GM12891 (cell line): ENCODE results near the gene CRTAP.
A peak's percentile ranks its signal among the peaks of the same experiment; 100 is the strongest.

Experiments used
- DNase-seq: peaks from one replicate; pipeline ENCODE4 v3.0.0; 2011; ENCODE audit warnings: low spot score; ENCODE audit not compliant: insufficient read length
- FAIRE-seq: peaks from 2 replicates; lab custom pipeline; 2011; peaks lifted over from hg19 to GRCh38; lab: Jason Lieb, UNC
- PAX5 ChIP-seq: IDR thresholded peaks from 2 replicates; pipeline ENCODE4 v1.6.1; 2011; ENCODE audit warnings: low read length, moderate library complexity, mild to moderate bottlenecking; ENCODE audit not compliant: insufficient read depth, severe bottlenecking
- POLR2A ChIP-seq: IDR thresholded peaks from 2 replicates; pipeline ENCODE4 v1.6.1; 2011; ENCODE audit warnings: low read depth, low read length, control low read depth
- POLR2AphosphoS5 ChIP-seq: IDR thresholded peaks from 2 replicates; pipeline ENCODE4 v1.6.1; 2011; ENCODE audit warnings: low read depth, low read length, control low read depth
- POU2F2 ChIP-seq: IDR thresholded peaks from 2 replicates; pipeline ENCODE4 v1.6.1; 2011; ENCODE audit warnings: low read depth, mild to moderate bottlenecking, control low read depth, low read length, moderate library complexity
- SPI1 ChIP-seq: IDR thresholded peaks from 2 replicates; pipeline ENCODE4 v1.6.1; 2011; ENCODE audit warnings: low read depth, low read length, control low read depth
- TAF1 ChIP-seq: IDR thresholded peaks from 2 replicates; pipeline ENCODE4 v1.6.1; 2011; ENCODE audit warnings: low read depth, low read length, control low read depth

The CRTAP gene

GRCh38 chr3:33115024-33115768, 1.4 kb downstream of the CRTAP start:
- DNase-seq (no peak), FAIRE-seq (no peak)
- TF ChIP-seq POU2F2 = no peak
- no peak for TF ChIP-seq SPI1
- no peak for TF ChIP-seq PAX5
- no peak for TF ChIP-seq POLR2A
- TF ChIP-seq POLR2AphosphoS5 = no peak
- no peak for TF ChIP-seq TAF1

DNA sequence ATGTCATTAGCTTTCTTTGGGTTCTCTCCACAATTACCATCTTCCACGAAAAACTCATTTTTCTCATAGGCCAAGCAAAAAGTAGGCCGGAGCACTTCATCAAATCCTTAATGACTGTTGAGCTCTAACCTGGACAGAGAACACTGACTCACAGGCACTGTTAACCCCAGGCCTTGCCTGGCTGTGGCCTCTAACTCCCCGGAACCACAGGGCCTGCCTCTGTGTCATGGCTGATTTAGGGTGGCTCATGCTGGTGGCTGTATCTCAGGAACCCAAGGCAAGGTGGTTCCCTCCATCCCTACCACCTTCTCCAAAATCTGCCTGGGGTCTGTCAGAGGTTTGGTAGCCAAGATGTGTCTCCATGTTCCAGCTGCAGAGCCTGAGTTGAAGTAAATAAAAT, 3.6 kb downstream of the CRTAP start:
- no peak for TF ChIP-seq POU2F2
- no peak for TF ChIP-seq POLR2A
- TF ChIP-seq PAX5 = no peak
- TF ChIP-seq TAF1 = no peak
- no peak for DNase-seq
- no peak for FAIRE-seq

DNA sequence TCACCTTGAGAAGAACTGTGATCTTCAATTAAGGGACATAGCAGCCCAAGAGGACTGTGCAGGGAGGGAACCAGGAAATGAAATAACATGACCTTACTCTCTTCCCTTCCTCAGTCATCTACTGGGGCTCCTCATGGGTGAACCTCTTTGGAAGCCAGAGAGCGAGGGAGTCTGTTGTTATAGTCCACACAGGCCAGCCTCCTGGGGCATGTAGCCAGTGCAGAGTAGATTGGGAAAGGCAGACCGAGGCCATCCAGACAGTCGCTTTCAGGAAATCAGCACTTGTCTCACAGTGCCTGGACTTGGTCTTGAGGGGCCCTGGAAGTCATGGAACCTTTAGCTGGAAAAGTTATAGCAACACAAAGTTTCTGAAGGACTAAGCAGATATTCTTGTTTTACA, 6.1 kb downstream of the CRTAP start:
- no peak for TF ChIP-seq POLR2A
- no peak for TF ChIP-seq POLR2AphosphoS5
- TF ChIP-seq PAX5 = no peak
- no peak for TF ChIP-seq SPI1
- no peak for TF ChIP-seq TAF1
- TF ChIP-seq POU2F2 = no peak
- DNase-seq (no peak), FAIRE-seq (no peak)

DNA sequence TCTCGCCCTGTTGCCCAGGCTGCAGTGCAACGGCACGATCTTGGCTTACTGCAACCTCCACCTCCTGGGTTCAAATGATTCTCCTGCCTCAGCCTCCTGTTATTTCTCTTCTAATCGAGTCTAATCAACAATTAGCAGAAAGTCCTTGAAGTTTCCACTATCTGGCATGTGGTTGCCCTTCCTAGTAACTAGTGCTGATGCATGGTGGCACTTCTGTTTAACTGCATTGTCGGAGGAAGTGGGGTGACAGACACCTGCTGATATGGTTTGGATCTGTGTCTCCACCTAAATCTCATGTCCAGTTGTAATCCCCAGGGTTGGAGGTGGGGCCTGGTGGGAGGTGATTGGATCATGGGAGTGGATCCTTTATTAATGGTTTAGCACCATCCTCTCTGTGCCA, 9.2 kb downstream of the CRTAP start:
- DNase-seq = no peak
- no peak for TF ChIP-seq TAF1
- TF ChIP-seq POLR2AphosphoS5 = no peak
- TF ChIP-seq PAX5 = no peak
- TF ChIP-seq SPI1 = no peak
- no peak for TF ChIP-seq POU2F2
- no peak for TF ChIP-seq POLR2A
- FAIRE-seq = no peak

- FAIRE-seq = no peak
Measured at GRCh38 chr3:33124638-33125037, 10.8 kb downstream of the CRTAP start.

DNA sequence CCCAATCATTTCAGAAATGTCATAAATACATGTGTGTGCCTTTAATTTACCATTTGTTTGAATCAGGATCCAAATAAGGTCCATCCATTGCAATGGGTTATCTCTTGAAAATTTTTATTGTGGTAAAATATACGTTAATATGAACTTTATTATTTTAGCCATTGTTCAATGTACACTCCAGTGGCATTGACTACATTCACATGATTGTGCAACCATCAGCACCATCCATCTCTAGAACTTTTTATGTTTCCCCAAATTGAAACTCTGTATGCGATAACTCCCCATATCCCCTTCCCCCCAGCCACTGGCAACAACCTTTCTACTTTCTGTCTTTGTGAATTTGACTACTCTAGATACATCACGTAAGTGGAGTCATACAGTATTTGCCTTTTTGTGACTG, 12.0 kb downstream of the CRTAP start:
- FAIRE-seq = peak; percentile 23
- no peak for DNase-seq
- TF ChIP-seq SPI1 (no peak), POLR2A (no peak), POLR2AphosphoS5 (no peak), TAF1 (no peak), PAX5 (no peak), POU2F2 (no peak)

More at GRCh38 chr3:33124638-33125037, 10.8 kb downstream of the CRTAP start:
- no peak for TF ChIP-seq TAF1
- TF ChIP-seq POLR2A = no peak
- no peak for TF ChIP-seq POLR2AphosphoS5
- TF ChIP-seq POU2F2 = no peak
- TF ChIP-seq PAX5 = no peak
- TF ChIP-seq SPI1 = no peak
- no peak for DNase-seq

DNA sequence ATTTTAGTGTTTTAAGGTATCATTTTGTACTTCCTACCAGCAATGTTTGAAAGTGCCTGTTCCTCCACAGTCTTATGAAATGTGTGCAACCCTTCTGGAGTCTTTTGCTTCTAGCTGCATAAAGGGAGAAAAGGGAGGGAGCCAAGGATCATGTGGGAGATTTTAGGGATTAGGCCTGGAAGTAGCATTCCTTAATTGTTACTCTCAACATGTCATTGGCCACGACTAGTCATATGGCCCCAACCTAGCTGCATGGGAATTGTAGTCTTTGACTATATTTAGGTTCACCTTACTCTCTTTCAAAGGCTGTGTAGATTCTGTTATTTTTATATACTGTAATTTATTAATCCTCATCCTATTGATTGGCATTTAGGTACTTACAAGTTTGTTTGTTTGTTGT, 14.9 kb downstream of the CRTAP start:
- no peak for TF ChIP-seq POLR2A
- FAIRE-seq = no peak
- DNase-seq = no peak

- no peak for TF ChIP-seq PAX5
- DNase-seq (no peak), FAIRE-seq (peak; percentile 67)
Measured at GRCh38 chr3:33130144-33130543, 16.3 kb downstream of the CRTAP start.

- TF ChIP-seq TAF1 = no peak
- TF ChIP-seq SPI1 = no peak
- TF ChIP-seq PAX5 = no peak
- no peak for TF ChIP-seq POLR2AphosphoS5
- TF ChIP-seq POU2F2 = no peak
- no peak for TF ChIP-seq POLR2A
- peak; percentile 86 for FAIRE-seq
- DNase-seq = peak; percentile 46
Measured at GRCh38 chr3:33131331-33132018, 17.7 kb downstream of the CRTAP start.

GRCh38 chr3:33132019-33132360, 18.2 kb downstream of the CRTAP start:
- TF ChIP-seq POLR2AphosphoS5 (no peak), POU2F2 (no peak), SPI1 (no peak), PAX5 (no peak), TAF1 (no peak), POLR2A (no peak)
- FAIRE-seq (peak; percentile 59), DNase-seq (no peak)

- TF ChIP-seq SPI1 (no peak), POLR2A (no peak), POU2F2 (no peak), TAF1 (no peak), POLR2AphosphoS5 (no peak), PAX5 (no peak)
- no peak for DNase-seq
- FAIRE-seq = no peak
Measured at GRCh38 chr3:33134026-33134625, 20.3 kb downstream of the CRTAP start.
